GM21367 (cell line): Measurements from ENCODE around the gene SALL2.
"Not testable (repeated sequence)": the region's sequence is repeated elsewhere in the genome, so short reads cannot be mapped to it uniquely, and the experiment has no call there.

ENCODE experiments used
- ATAC-seq: cut with Tn5 transposase; IDR thresholded peaks from one replicate; pipeline ENCODE4 v1.9.1; 2021; ENCODE audit not compliant: unreplicated experiment

Gene SALL2

DNA sequence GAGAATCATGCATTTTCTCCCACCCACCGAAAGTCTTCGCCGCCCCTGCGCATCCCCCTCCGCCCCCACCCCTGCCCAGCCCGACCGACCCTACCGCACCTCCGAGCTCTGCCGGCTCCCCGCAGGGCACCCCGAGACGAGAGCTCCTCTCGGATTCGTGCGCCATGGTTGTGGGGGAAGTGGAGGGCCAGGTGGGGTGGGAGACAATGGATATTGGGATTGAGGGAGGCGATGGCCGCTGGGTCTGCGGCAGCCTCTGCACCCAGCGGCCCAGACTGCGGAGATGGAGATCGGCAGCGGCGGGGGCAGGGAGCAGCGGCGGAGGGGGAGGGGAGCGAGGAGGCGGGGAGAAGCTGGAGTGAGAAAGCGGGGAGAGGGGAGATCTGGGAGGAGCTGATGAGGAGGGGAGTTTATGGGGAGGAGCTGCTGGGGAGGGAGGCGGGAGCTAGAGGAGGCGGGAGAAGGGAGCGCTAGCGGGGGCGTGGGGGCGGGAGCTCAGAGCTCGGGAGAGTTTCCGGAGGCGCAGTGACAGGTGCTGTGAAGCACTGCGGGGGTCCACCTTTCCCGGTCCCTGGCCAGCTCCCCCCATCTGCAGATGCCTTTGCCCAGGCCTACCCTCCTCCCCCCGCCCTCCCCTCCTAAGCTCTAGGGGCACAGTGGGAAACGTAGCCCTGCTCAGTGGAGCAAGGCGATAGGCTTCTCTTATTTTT, at the start of gene SALL2:
Gene SALL2, minus strand, starts transcription at position 385 of the 710 bp plus-strand sequence. Its CDS starts 219 bp downstream, at position 166.
- no peak for ATAC-seq

DNA sequence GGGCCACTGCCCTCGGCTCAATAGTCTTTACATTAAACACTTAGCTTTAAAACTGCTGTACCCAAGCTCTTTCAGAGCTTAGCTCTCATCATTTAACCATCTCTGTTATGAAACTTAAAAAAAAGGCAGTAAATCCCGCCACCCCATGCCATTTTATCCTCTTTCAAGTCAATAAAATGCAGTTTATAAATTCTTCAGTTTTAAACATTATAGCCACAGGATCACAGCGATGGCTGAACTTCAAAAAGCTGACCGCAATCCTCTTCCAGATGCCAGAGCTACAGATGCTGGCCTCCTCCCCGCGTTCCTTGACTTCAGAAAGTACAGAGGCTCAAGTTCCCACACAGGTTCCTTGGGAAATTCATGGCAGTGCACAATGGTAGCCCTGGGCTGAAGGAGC, 49.5 kb upstream of the SALL2 start:
- ATAC-seq = no peak

DNA sequence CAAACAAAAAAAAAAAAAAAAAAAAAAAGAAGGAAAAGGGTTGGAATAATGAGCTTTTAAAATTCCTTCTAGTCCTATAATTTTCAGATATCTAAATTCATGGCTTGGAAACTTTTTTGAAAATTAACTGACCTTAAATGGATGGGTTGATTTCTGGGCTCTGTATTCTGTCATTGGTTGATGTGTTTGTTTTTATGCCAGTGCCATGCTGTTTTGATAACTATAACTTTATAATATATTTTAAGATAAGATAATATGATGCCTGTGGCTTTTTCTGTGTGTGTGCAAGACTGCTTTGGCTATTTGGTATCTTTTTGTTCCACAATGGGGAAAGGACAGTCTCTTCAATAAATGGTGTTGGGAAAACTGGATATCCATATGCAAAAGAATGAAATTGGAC, 46.5 kb upstream of the SALL2 start:
- ATAC-seq = no peak

DNA sequence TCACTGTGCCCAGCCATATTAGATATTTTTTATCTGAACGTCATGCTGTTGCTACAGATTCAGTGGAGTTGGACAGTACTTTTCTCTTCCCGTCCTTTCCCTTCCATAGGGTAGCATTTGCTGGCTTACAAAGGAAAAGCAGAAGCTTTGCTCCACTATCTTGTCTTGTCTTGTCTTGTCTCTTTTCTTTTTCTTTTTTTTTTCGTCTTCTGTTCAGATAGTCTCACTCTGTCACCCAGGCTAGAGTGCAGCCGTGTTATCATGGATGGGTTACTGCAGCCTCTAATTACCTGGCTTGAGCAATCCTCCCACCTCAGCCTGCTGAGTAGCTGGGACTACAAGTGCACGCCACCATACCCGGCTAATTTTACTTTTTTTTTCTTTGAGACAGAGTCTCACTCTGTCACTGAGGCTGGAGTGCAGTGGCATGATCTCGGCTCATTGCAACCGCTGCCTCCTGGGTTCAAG, 32.6 kb upstream of the SALL2 start:
- ATAC-seq = no peak

DNA sequence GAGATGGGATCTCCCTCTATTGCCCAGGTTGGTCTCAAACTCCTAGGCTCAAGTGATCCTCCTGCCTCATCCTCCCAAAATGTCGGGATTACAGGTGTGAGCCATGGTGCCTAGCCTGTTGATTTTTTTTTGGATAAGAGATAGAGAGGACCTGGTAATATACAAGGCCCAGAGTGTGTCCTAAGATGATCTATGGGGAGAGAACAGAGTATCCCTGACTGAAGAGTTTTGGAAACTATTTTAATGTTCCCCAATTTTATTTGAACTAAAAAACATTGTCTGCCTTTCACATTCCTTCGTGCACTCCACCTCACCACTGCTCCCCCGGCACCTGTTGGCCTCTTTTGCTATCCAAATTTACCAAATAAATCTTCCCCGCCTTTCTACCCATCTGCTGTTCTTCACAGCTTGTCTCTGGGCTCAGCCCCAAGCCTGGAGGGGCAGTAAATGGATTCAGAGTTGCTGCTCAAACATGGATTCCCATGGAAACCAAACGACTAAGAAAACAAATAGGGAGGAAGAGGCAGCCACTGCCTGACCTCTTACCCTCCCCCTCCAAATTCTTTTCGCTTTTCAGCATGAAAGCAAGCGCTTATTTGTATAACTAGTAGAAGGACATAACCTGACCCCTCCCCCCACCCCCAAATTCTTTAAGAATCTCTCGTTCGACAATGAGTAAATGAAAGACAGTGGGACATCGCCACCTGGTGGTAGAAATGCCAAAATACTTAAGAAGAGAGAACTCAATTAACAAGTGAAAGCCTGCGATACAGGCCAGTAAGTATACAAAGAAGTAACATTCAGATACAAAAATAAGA, 31.1 kb upstream of the SALL2 start:
- ATAC-seq = no peak

DNA sequence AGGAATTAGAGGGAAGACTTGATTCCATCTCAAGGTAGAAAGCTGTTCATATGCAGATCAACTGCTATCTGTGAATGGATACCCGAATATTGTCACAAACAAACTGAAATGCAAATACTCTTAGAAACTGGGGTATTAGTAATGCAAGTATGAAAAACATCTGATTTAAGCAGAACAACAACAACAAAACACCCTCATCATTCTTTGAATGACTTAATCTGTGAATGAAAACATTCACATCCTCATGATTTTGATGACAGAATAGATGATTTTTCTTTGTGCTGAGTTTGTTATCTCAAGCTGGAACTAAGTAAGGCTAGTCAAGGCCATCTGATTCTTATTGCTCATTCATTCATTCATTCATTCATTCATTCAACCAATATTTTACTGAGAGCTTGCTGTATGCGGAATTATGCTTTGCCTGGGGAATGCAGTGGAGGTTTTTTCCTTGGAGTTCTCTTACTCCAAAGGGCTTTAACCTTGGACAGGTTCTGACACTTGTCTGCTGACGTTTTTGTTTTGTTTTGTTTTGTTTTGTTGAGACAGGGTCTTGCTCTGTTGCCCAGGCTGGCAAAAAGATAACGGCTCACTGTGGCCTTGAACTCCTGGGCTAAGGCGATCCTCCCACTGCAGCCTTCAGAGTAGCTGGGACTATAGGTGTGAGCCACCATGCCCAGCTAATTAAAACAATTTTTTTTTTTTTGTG, 30.4 kb upstream of the SALL2 start:
- ATAC-seq = no peak

DNA sequence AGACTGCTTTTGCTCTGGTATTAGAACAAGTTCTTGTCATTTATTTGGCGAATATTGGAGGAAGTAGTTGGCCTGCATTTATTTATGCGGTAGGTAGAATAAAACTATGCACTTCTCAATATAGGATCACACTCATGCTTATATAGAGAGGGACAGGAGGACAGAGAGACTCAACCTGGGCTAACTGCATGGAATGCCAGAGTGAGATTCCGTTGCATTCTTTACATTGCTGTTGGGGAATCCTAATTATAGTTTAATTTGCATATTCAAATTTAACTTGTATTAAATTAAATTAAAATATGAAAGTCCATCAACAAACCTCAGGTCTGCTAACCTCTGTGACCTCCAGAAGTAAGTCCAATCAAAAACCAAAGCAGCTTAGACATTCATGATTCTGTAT, 27.1 kb upstream of the SALL2 start:
- ATAC-seq = no peak

DNA sequence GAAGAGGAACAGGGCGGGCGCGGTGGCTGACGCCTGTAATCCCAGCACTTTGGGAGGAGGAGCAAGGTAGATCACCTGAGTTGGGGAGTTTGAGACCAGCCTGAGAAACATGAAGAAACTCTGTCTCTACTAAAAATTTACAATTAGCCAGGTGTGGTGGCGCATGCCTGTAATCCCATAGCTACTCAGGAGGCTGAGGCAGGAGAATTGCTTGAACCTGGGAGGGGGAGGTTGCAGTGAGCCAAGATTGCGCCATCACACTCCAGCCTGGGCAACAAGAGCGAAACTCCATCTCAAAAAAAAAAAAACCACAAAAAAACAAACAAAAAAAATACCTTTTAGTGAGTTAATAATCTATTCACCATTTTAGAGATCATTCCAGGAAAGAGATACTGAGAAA, 18.4 kb upstream of the SALL2 start:
- not testable (repeated sequence) for ATAC-seq

DNA sequence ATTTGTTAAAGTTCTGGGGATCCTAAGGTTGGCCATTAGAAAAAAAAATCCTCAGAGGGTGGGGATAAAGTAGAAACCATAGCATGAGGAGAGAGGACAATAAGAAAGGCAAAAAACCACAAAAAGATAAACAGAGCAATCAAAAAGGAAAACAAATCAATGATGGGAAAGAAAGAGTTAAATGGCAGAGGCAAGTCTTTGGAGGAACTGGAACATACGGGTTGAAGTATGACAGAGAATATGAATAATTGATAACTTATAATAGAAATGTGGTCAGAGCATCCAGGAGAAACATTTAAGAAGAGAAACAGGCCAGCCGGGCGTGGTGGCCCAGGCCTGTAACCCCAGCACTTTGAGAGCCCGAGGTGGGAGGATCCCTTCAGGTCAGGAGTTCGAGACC, 17.8 kb upstream of the SALL2 start:
- ATAC-seq = no peak

DNA sequence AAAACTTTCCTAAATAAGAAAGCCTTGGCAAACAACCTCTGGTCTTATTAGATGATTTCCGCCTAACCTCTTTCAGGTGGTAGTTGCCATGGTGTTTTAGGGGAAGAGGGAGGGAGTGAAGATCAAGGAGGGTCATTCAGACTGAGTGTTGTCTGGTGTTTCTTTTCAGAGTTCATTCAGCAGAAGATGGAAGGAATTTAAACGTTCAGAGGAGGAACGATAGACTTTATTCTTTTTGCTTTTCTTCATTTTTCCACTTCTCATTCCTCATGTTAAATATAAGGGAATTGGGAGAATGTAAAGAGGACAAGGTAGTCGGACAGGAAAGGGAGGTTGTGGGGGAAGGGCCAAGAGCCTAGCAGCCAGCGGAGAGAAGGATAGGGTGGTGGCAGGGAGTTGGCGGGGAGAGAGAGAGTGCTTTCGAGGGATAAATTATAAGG, 17.4 kb upstream of the SALL2 start:
- ATAC-seq = no peak

DNA sequence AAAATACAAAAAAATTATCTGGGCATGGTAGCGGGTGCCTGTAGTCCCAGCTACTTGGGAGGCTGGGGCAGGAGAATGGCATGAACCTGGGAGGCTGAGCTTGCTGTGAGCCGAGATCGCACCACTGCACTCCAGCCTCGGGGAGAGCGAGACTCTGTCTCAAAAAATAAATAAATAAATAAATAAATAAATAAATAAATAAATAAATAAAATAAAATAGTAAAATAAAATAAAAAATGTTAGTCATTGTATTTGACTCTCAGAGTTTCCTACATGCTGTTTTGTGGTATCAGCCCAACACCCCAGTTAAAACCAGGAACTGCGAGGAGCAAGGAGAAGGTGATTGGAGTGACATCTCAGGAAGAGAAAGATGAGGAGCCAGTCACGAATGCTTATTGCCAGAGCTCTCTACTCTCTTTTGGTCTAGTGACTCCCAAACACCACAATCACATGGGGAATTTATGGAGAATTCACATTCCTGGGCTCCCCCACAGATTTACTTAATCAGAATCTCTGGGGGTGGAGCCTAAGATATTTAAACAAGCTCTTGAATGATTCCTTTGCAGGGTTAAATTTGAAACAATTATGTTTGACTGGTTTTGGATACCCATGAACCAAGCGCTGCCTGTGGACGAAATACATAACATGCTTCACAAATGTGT, 15.4 kb upstream of the SALL2 start:
- ATAC-seq = no peak

DNA sequence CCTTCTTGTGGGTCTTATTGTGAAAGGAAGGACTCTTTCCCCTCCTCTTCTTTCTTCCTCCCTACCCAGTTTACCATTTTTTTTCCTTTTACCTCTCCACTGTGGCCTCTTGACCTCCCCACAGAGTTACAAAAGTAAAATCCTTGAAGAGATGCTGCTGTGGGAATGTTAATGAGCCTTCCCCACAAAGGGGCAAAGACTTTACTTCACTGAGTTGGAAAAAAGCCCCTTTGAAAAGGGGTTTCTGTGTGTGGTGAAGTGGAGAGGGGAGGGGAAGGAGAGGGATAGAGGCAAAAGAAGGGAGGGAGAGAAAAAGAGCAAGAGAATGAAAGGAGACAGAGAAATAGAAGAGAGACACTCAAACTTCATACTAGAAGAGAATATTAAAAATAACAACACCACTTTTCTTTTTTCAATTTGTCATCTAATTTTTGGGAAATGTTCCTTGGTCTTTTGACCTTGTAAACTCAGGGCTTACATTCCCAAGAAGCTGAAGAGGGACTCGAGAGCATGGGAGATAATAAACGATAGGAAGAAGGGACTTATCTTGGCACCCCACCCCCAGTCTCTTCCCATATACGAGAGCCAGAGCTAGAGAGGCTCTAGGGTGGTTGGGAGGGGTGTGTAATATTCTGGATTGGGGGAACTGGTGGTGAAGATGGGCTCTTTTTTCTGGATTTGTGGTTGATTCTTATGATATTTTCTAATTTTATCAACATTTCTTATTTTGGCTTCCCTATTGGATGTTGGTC, 13.2 kb upstream of the SALL2 start:
- ATAC-seq = no peak

DNA sequence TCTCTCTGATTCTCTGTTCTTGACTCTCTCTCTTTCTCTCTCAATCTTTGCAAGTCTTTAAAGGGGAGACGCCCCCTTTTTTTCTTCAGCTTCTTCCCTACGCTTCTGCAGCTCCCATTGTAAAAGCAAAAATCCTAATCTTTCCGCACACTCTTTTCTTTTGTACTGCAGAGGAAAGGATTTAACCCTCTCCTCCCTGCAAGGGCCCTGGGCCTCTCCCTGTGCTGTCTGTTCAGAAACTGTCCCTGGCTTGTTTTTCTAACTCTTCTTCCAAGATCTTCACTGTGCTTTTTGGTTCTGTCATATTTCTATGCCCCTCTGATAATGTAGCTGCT, 10.9 kb upstream of the SALL2 start:
- ATAC-seq = no peak

DNA sequence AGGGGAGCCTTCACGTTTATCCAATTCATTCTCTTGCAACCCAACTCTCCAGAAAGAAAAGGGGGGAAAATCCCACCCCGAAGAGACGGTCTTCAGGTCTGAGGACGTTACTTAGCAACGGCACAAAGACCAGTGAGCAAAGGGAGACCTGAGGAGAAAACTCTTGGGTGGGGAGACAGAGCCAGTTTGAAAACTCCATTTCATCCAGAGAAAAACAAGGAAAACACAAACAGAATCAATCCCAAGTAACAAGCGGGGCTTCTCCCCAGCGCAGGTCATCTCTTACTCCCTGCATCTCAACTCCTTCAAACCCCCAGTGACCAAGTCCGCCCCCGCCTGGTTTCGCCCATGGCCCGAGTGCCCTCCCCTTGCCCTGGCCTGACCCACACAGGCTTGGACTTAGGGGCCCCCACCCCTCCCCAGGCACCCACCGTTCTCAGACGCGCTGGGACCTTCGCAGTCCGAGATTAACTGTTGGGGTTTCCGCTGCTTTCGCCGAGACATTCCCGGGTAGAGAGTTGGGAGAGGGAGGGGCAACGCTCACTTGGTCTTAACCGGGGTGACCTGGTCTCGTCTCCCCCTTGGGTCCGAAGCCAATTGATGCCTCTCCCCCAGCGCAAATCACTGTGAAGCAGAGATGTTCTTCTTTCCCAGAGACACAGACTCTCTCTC, 10.4 kb upstream of the SALL2 start:
- no peak for ATAC-seq

DNA sequence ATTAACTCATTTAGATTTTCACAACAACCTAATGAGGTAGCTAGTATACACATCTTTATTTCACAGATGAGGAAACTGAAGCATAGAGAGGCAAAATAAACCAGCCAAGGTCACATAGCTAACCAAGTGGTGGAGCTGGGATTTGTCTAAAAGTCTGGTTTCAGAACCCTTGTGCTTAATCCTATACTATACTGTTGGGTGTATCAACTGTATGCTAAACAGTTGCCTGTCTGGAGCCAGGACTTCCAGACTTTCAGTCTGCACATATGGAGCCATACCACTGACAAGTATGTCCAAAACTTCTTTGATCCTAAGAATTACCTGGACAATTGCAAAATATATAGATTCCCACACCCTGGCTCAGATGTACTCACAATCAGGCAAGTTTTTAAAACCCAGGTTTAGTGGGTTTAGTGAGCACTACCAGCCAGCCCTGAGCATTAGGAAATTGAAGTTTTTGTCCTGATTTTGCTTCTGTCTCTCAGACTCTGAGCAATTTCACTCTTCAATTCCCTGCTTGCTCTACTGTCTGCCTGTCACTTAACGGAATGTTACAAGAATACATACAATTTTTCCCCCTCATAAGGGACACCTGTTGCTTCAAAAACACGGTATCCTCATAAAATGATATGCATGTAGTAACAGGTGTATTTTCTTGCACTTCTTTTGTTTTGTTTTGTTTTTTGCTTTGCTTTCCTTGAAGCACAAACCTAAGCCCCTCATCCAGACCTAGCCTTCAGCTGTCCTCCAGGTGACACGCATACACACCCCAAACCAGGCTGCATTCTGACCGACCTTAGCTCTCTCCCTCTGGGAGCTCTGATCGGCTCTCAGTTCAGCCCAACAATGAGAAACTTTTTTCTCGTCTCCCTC, 9.6 kb upstream of the SALL2 start:
- ATAC-seq = no peak

DNA sequence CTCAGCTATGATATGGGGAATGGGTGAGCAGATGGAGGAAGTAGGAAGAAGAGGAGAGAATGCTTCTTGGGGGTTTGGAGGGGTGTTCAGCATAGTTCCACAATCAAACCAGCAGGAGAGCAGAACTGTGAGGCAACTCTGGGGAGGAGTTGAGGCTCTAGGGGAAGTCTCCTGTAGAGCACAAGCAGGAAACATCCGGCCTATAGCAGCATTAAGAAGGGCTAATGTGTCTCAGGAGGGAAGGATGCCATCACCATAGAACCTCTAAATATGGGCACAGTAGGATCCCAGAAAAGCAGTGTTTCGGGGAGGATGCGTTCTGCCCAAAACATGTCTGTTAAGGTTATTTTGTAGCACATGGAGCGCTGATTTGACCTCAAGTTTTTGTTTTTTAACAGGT, 8.4 kb upstream of the SALL2 start:
- no peak for ATAC-seq

DNA sequence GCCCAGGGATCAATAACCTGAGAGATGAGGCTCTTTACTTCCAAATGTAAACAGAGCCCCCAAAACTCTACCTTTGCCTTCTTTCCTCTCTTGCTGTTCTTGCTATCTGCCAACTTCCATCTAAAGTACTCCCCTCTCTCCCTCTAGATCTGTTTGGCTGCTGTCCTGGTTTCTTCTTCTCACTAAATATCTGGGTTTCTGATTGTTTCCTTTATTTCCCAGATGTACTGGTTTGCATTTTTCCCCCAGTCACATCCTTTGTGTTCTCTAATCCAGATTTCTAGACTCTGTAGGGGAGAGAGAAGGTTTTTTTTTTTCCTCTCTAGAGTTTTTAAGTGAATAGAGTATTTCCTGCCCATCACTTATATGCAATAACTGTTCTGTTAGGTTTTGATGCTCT, 7.1 kb upstream of the SALL2 start:
- no peak for ATAC-seq

DNA sequence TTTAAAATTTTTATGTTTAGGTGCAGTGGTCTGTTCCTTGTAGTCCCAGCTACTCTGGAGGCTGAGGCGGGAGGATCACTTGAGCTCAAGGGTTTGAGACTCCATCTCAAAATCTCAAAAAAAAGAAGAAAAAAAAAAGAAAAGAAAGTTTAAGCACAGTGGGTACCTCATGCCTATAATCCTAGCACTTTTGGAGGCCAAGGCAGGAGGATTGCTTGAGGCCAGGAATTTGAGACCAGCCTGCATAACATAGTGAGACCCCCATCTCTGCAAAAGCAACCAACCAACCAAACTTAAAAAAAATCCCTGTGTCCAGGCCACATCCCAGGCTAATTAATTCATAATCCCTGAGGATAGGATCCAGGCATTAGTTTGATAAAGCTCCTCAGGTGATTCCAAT, 3.4 kb upstream of the SALL2 start:
- ATAC-seq = no peak
